Activated naive CD4-positive, alpha-beta T cell treated with anti-CD3 and anti-CD28 coated beads, Interleukin-2, amount 50 U/mL, for 72 hours (primary cell): ENCODE measurements around the gene KCNJ6. TPM values are rescaled to one million over a fixed set of nuclear protein-coding genes. Genes with fewer than 3 reads are reported as not detected.
A peak's percentile ranks its signal among the peaks of the same experiment; 100 is the strongest.
"Not testable (repeated sequence)": the region's sequence is repeated elsewhere in the genome, so short reads cannot be mapped to it uniquely, and the experiment has no call there.

Experiments used
- ATAC-seq, 2 donors: fragments of 150-1000 bp; cut with Tn5 transposase; 2 replicates each; pipeline ENCODE4 v1.10.0; 2021; ENCODE audit warnings: mild to moderate bottlenecking in 2 of 2, moderate library complexity in 2 of 2
- DNase-seq, 2 donors: peaks; one replicate each; pipeline ENCODE4 v3.0.0; 2021 to 2022; ENCODE audit warnings: low spot score in 2 of 2
- H3K27ac Mint-ChIP-seq, 2 donors: one replicate each; pipeline ENCODE4 v1.8.0; 2022; ENCODE audit warnings: mild to moderate bottlenecking in 2 of 2, mixed read lengths in 2 of 2
- H3K36me3 Mint-ChIP-seq, 2 donors: one replicate each; pipeline ENCODE4 v1.8.0; 2022; ENCODE audit warnings: mixed read lengths in 2 of 2
- H3K9me3 Mint-ChIP-seq, 2 donors: one replicate each; pipeline ENCODE4 v1.8.0; 2022; ENCODE audit warnings: mixed read lengths in 2 of 2
- total RNA-seq, 2 donors: library from RNA; stranded (reverse); gene quantifications; one replicate each; pipeline ENCODE4 v1.2.3, GENCODE V29; 2022

Gene KCNJ6
- total RNA-seq, 2 donors from 2014 or later: not detected

DNA sequence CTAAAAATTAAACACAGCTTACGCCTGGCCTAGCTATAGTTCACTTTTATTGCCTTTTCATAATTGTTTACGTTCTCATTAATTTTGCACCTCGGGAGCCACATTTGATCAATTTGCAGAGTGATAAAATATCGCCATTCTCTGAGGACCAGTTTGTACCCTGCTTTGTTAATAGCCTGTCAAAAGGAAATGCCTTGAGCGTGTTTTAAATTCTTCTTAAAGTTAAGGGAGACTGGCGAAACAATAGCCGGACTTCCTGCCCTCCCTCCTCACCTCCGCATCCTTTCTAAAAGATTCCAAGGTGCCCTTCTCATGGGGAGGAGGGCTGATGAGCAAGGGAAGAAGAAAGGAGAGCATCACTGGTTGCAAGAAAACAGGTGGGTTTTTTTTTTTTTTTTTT is 271.6 kb downstream of the KCNJ6 start:
- Mint-ChIP-seq H3K27ac (no peak overlapping the region), H3K36me3 (no peaks in the 10 kb centered on the region)
- no peak for ATAC-seq

GRCh38 chr21:37643862-37644261 is 272.4 kb downstream of the KCNJ6 start:
- not testable (repeated sequence) for H3K9me3 Mint-ChIP-seq, DNase-seq, ATAC-seq, H3K36me3 Mint-ChIP-seq, H3K27ac Mint-ChIP-seq

More for the DNA sequence above, 271.6 kb downstream of the KCNJ6 start:
- DNase-seq: no peak
- peaks cover 0 to 4% of the 10 kb centered on the region in 2 donors for H3K9me3 Mint-ChIP-seq

DNA sequence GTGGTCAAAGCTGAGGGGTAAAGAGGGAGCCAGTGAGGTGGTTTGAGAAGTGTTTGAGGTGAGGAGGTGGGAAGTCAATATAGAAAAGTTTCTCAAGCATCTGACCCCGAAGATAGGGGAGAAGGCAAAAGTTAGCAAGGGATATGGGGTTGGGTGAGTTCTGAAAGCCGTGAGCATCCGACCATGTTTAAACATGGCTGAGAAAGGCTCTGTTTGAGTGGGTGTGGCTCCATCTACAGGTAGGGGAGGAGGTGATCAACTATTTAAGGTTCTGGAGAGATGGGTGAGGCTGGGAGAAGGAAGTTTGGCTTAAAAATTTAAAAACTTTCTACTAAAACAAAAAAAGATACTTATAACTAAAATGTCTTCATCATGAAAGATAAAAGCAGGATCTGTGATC is 273.8 kb downstream of the KCNJ6 start:
- DNase-seq (peak in 1 of 2 donors; percentile 22), ATAC-seq (peak in 1 of 2 donors; percentile 73)
- Mint-ChIP-seq H3K36me3 (peaks cover 0 to 6% of the 10 kb centered on the region in 2 donors), H3K9me3 (peaks cover 0 to 13% of the 10 kb centered on the region in 2 donors), H3K27ac (no peak overlapping the region)

- peak overlapping the region in 1 of 2 donors; percentile 2 for H3K27ac Mint-ChIP-seq
- H3K36me3 Mint-ChIP-seq: peaks cover 0 to 6% of the 10 kb centered on the region in 2 donors
- ATAC-seq (no peak), DNase-seq (no peak)
- H3K9me3 Mint-ChIP-seq: peaks cover 0 to 13% of the 10 kb centered on the region in 2 donors
Measured at GRCh38 chr21:37639756-37640155, 276.5 kb downstream of the KCNJ6 start.

DNA sequence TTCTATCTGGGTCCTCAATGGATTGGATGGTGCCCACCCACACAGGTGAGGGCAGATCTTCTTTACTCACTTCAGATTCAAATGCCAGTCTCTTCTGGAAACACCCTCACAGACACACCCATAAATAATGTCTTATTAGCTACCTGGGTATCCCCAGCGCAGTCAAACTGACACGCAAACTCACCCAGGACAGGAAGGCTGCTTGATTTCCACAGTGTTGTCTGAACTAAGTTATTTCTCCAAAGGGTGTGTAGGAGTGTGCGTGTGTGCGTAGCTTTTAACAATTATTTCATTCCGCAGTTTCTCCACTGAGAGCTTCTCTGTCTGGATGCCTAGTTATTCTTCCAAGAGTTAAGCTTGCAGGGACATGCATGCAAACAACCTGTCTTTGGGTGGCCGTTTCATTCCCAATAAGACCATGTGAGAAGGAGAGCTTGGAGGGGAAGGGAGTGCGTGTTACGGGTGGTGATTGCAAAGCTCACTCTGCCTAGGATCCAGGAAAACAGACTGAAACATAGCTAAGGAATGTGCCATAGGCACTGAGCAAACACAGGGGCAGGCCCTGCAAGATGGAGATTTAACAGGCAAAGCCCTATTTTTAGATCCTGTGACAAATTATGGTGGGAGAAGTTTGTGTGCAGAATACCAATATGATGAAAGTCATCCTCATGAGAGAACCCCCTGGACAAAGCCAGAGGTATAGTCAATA is 280.0 kb downstream of the KCNJ6 start:
- peaks cover 0 to 13% of the 10 kb centered on the region in 2 donors for H3K9me3 Mint-ChIP-seq
- DNase-seq (no peak), ATAC-seq (no peak)
- no peak overlapping the region for H3K27ac Mint-ChIP-seq
- peaks cover 4 to 6% of the 10 kb centered on the region in 2 donors for H3K36me3 Mint-ChIP-seq

- Mint-ChIP-seq H3K36me3 (peaks cover 0 to 4% of the 10 kb centered on the region in 2 donors), H3K27ac (no peak overlapping the region), H3K9me3 (no peaks in the 10 kb centered on the region)
- DNase-seq (no peak), ATAC-seq (peak in 1 of 2 donors; percentile 61)
Measured at GRCh38 chr21:37631319-37632117, 284.7 kb downstream of the KCNJ6 start.

DNA sequence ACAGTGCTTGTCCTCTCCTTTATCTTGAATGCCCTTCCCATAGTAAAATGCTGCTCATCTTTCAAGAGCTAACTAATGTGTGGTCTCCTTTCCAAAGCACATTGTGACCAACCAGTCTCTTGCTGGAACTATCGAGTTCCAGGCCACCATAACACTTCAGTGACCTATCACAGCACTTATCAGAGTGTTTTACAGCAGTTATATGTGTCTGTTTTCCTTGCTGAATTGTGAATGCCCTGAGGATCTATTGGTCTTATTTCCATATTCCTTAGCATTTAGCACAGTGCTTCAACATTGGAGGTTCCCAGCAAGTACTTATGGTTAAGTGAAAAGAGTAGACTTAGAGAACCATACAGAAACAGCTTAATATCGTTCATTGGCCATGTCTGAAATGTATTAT is 285.4 kb downstream of the KCNJ6 start:
- ATAC-seq: no peak
- Mint-ChIP-seq H3K27ac (no peak overlapping the region), H3K9me3 (no peaks in the 10 kb centered on the region)

DNA sequence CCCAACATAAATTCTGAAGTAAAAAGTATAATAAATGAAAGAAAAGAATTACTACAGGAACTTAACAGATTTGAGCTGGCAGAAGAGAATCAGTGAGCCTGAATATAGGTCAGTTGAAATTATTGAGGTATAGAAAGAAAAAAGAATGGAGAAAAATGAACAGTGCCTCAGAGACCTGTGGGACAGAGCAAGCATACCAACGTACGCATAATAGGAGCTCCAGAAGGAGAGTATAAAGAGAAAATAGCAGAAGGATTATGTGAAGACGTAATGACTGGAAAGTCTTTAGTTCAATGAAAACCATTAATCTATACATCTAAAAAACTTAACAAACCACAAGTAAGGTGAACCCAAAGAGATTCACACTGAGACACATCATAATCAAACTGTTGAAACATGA is 287.9 kb downstream of the KCNJ6 start:
- peaks cover 0 to 4% of the 10 kb centered on the region in 2 donors for H3K36me3 Mint-ChIP-seq
- no peaks in the 10 kb centered on the region for H3K9me3 Mint-ChIP-seq
- no peak overlapping the region for H3K27ac Mint-ChIP-seq
- DNase-seq (no peak), ATAC-seq (no peak)

More for the DNA sequence above, 285.4 kb downstream of the KCNJ6 start:
- peaks cover 0 to 4% of the 10 kb centered on the region in 2 donors for H3K36me3 Mint-ChIP-seq
- DNase-seq: no peak

DNA sequence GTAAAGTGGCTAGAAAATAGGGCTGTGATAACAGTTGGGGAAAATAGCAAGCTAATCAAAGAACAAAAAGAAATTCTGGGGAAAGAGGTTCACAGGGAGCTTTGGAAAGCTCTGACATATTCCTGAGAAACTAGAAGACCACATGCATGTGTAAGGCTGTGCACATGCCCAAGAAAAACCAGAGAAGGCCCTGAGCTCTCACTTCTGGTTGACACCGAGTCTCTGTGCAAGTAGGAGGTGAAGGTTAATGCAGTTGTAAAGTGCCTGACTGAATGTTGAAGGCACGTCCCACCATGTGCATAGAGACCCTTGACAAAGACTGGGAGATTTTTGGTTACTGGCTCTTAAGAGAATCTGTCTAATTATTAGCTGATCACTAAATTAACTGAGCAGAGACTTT is 288.7 kb downstream of the KCNJ6 start:
- Mint-ChIP-seq H3K36me3 (peaks cover 0 to 4% of the 10 kb centered on the region in 2 donors), H3K27ac (no peak overlapping the region), H3K9me3 (no peaks in the 10 kb centered on the region)
- no peak for ATAC-seq
- DNase-seq: no peak

- Mint-ChIP-seq H3K9me3 (no peaks in the 10 kb centered on the region), H3K27ac (no peak overlapping the region), H3K36me3 (peaks cover 0 to 4% of the 10 kb centered on the region in 2 donors)
- no peak for DNase-seq
- ATAC-seq: no peak
Measured at GRCh38 chr21:37627074-37627473, 289.2 kb downstream of the KCNJ6 start.

DNA sequence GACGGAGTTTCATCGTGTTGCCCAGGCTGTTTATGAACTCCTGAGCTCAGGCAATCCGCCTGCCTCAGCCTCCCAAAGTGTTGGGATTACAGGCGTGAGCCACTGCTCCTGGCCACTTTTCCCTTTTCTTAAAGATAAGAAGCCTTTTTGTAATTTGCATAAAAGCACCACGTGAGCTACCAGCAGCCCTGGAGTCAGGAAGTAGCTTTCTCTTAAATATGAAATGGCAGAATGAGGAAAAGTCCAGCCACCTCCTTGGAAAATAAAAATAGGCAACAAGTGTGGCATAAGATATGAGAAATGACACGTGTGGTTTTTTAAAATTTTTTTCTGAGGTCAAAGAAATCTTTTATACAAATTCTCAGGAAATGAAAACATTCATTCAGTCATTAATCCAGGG is 289.9 kb downstream of the KCNJ6 start:
- ATAC-seq: no peak
- DNase-seq: no peak
- Mint-ChIP-seq H3K36me3 (no peaks in the 10 kb centered on the region), H3K9me3 (no peaks in the 10 kb centered on the region), H3K27ac (no peak overlapping the region)

GRCh38 chr21:37623689-37624088 is 292.6 kb downstream of the KCNJ6 start:
- DNase-seq: no peak
- H3K36me3 Mint-ChIP-seq: no peaks in the 10 kb centered on the region
- no peaks in the 10 kb centered on the region for H3K9me3 Mint-ChIP-seq

GRCh38 chr21:37623183-37623582 is 293.1 kb downstream of the KCNJ6 start:
- H3K36me3 Mint-ChIP-seq: no peaks in the 10 kb centered on the region
- DNase-seq (no peak), ATAC-seq (no peak)
- H3K9me3 Mint-ChIP-seq: no peaks in the 10 kb centered on the region
- H3K27ac Mint-ChIP-seq: no peak overlapping the region

More at GRCh38 chr21:37623689-37624088, 292.6 kb downstream of the KCNJ6 start:
- ATAC-seq: no peak
- H3K27ac Mint-ChIP-seq: no peak overlapping the region

GRCh38 chr21:37622755-37623154 is 293.5 kb downstream of the KCNJ6 start:
- Mint-ChIP-seq H3K27ac (no peak overlapping the region), H3K9me3 (no peaks in the 10 kb centered on the region), H3K36me3 (no peaks in the 10 kb centered on the region)
- no peak for DNase-seq
- ATAC-seq: no peak

- ATAC-seq (no peak), DNase-seq (no peak)
- H3K27ac Mint-ChIP-seq: no peak overlapping the region
- no peaks in the 10 kb centered on the region for H3K9me3 Mint-ChIP-seq
- no peaks in the 10 kb centered on the region for H3K36me3 Mint-ChIP-seq
Measured at GRCh38 chr21:37620401-37620800, 295.9 kb downstream of the KCNJ6 start.

- peaks cover 0 to 1% of the 10 kb centered on the region in 2 donors for H3K9me3 Mint-ChIP-seq
- DNase-seq: no peak
- H3K36me3 Mint-ChIP-seq: no peaks in the 10 kb centered on the region
- H3K27ac Mint-ChIP-seq: no peak overlapping the region
- no peak for ATAC-seq
Measured at GRCh38 chr21:37619464-37619974, 296.7 kb downstream of the KCNJ6 start.

GRCh38 chr21:37618081-37618480 is 298.2 kb downstream of the KCNJ6 start:
- Mint-ChIP-seq H3K9me3 (peaks cover 0 to 5% of the 10 kb centered on the region in 2 donors), H3K27ac (no peak overlapping the region), H3K36me3 (no peaks in the 10 kb centered on the region)
- ATAC-seq: no peak
- DNase-seq: no peak
